Ovary (tissue), 9 donors: ENCODE measurements around the gene CNIH2. TPM values are rescaled to one million over a fixed set of nuclear protein-coding genes. Genes with fewer than 3 reads are reported as not detected.
A peak's percentile ranks its signal among the peaks of the same experiment; 100 is the strongest.

Experiments
- DNase-seq, 5 donors: peaks; one replicate each; pipeline ENCODE4 v3.0.0-alpha.2; 2019 to 2020
- H3K27ac ChIP-seq, 2 donors: fragments of 200-600 bp; one replicate each; pipeline versions ENCODE4 v1.5.1 to v1.8.0; 2019 to 2022
- H3K27me3 ChIP-seq: fragments of 200-600 bp; one replicate; pipeline ENCODE4 v1.8.0; 2022
- H3K36me3 ChIP-seq: fragments of 200-600 bp; sonication (generic); one replicate; pipeline ENCODE4 v1.5.1; 2019
- H3K4me1 ChIP-seq: one replicate; pipeline ENCODE4 v1.8.1; 2013; ENCODE audit warnings: mild to moderate bottlenecking, moderate library complexity; ENCODE audit not compliant: insufficient read depth
- H3K4me3 ChIP-seq: fragments of 200-600 bp; sonication (generic); one replicate; pipeline ENCODE4 v1.5.1; 2017
- H3K9me3 ChIP-seq, 2 donors: fragments of 200-600 bp in 1 of 2; sonication (generic) in 1 of 2; one replicate each; pipeline versions ENCODE4 v1.5.1 to v1.8.1; 2013 to 2019; ENCODE audit warnings: mild to moderate bottlenecking in 1 of 2, moderate library complexity in 1 of 2
- CTCF ChIP-seq, 3 donors: fragments of 450-650 bp in 2 of 3; fragments of 200-600 bp in 1 of 3; IDR thresholded peaks; one replicate each; pipeline versions ENCODE4 v1.5.1 to v1.8.0; 2016 to 2022; ENCODE audit warnings: antibody characterized with exemption in 3 of 3, mild to moderate bottlenecking in 1 of 3
- EP300 ChIP-seq: sonication (generic); formaldehyde crosslinking; IDR thresholded peaks from one replicate; pipeline ENCODE4 v1.6.1; 2017; ENCODE audit warnings: antibody characterized with exemption
- POLR2A ChIP-seq: fragments of 450-650 bp; IDR thresholded peaks from one replicate; pipeline ENCODE4 v1.6.1; 2017; ENCODE audit warnings: antibody characterized with exemption, mild to moderate bottlenecking, moderate library complexity
- WGBS, 3 donors: extraction: QIAGEN DNeasy Blood & Tissue Kit in 1 of 3; methylation state at CpG; one replicate each; pipeline versions ENCODE4 v1.1.5 to v1.1.7; 2013 to 2017; 5-methylcytosine and 5-hydroxymethylcytosine counted together
- intact Hi-C, 4 donors: fragments of 100-400 bp; cut with DNase I; formaldehyde crosslinking; loops; one replicate each; pipeline versions ENCODE4 v1.11.0 to v1.15.1; 2022 to 2023
- polyA plus RNA-seq, 2 donors: library from polyadenylated mRNA; stranded (reverse); fragments of 200-250 nt in 1 of 2; fragments of 350-450 nt in 1 of 2; fragmentation: Illumina TruSeq in 1 of 2; extraction: RNeasy Lipid Tissue Mini Kit (QIAGEN cat#74804) in 1 of 2; gene quantifications; one replicate each; pipeline ENCODE4 v1.2.3, GENCODE V29; 2013 to 2014
- total RNA-seq, 7 donors: library from RNA; depleted of rRNA in 2 of 7; stranded (reverse); fragments of >200 nt in 2 of 7; fragmentation: NEBNext Ultra II Directional in 3 of 7; extraction: Animal tissue kit (Norgen Biotek cat#: 25700) in 3 of 7; gene quantifications; one replicate each; pipeline versions ENCODE4 v1.1.0 to v1.2.4, GENCODE V29; 2016 to 2023
- donor health status: DM: no; HTN: no; CAD: no; lungs with moderate emphysema.
- donor health status: DM: no; HTN: no; CAD: no.
- donor health status: Bipolar disorder and iron deficiency.
- donor health status: DM: yes; HTN: yes; CAD: no.
- donor health status: DM: no; HTN: no; CAD: no.
- donor health status: DM: yes; HTN: yes; CAD: no.

CNIH2 gene
- total and polyA plus RNA-seq, 9 donors, result 0.33 to 2.5 (median 0.65) TPM; not detected in 1

GRCh38 chr11:66315498-66315885 is 37.5 kb downstream of the CNIH2 start:
- Histone ChIP-seq H3K27me3 (no peaks in the 10 kb centered on the region), H3K27ac (no peak overlapping the region), H3K4me3 (peak overlapping the region; percentile 43), H3K4me1 (peaks cover 33% of the 10 kb centered on the region), H3K9me3 (no peaks in the 10 kb centered on the region), H3K36me3 (no peaks in the 10 kb centered on the region)
- WGBS, 3 donors, result 78 to 82% (median 79%) methylated on average over 14 of the region's 14 CpGs
- intact Hi-C loops, result no loop called here
- no peak for TF ChIP-seq POLR2A
- peak in 1 of 5 donors; percentile 36 for DNase-seq

GRCh38 chr11:66315921-66316811 is 38.2 kb downstream of the CNIH2 start:
- WGBS, 3 donors, result 23 to 39% (median 26%) methylated on average over 43 to 52 of the region's 52 CpGs
- peaks cover 33% of the 10 kb centered on the region for H3K4me1 ChIP-seq
- no peaks in the 10 kb centered on the region for H3K36me3 ChIP-seq
- DNase-seq, result peak in 3 of 5 donors; percentile 28 to 53 (median 51)
- H3K9me3 ChIP-seq, result no peaks in the 10 kb centered on the region
- no peak for TF ChIP-seq EP300
- no peak for TF ChIP-seq CTCF (IDR thresholded peaks at IDR 0.05)
- no peak for TF ChIP-seq POLR2A
- H3K4me3 ChIP-seq, result peak overlapping the region; percentile 43
- no peaks in the 10 kb centered on the region for H3K27me3 ChIP-seq
- intact Hi-C loops, result no loop called here
- H3K27ac ChIP-seq, result peak overlapping the region in 1 of 2 donors; percentile 76

DNA sequence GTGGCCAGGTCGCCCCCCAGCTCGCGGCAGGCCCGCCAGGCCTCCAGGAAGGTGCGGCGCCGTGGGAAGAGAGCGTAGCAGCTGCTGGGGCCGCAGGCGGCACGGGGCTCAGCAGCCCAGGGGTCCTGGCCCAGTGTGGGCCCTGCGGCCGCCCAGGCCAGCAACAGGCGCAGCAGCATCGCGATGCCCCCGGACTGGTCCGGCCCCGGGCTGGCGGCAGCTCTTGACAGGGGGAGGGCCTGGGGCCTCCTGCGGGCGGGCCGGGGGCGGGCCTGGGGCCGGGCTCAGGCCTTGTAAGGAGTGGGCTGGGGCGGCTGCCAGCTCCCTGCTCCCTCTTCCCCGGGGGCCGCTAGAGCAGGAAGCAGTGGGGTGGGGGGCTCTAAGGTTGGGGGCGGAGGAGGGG is 38.9 kb downstream of the CNIH2 start, which contains the start of gene CD248:
TSS of gene CD248 (minus strand) at position 196 of the 403 bp plus-strand sequence. CDS start at position 179, 17 bp downstream.
- DNase-seq, result peak; percentile 73 to 90 (median 82)
- Histone ChIP-seq H3K9me3 (no peaks in the 10 kb centered on the region), H3K27ac (peak within 1 kb of the TSS; percentile 42 to 76), H3K36me3 (no peaks in the 10 kb centered on the region), H3K4me3 (peak within 1 kb of the TSS; percentile 43), H3K27me3 (no peaks in the 10 kb centered on the region), H3K4me1 (peaks cover 33% of the 10 kb centered on the region)
- TF ChIP-seq POLR2A (no peak), CTCF (IDR thresholded peaks at IDR 0.05) (no peak), EP300 (no peak)
- intact Hi-C loops, result no loop called here
- whole genome bisulfite sequencing, 3 donors, result 2 to 5% methylated on average over 24 to 29 of the region's 29 CpGs; no CpG with 5 or more reads in 1 of the 3 donors

GRCh38 chr11:66317322-66317722 is 39.3 kb downstream of the CNIH2 start:
- Histone ChIP-seq H3K9me3 (no peaks in the 10 kb centered on the region), H3K4me3 (peak overlapping the region; percentile 43), H3K4me1 (peaks cover 33% of the 10 kb centered on the region), H3K27me3 (no peaks in the 10 kb centered on the region), H3K27ac (peak overlapping the region; percentile 42 to 76), H3K36me3 (no peaks in the 10 kb centered on the region)
- whole genome bisulfite sequencing, 3 donors, result 2 to 5% (median 4%) methylated on average over 11 to 14 of the region's 14 CpGs
- DNase-seq, result peak; percentile 57 to 79 (median 68)
- no peak for TF ChIP-seq EP300
- TF ChIP-seq POLR2A, result no peak
- no peak for TF ChIP-seq CTCF (IDR thresholded peaks at IDR 0.05)
- intact Hi-C loops, result no loop called here
